Smooth muscle cell of the brain vasculature (primary cell): Measurements from ENCODE around the gene RASL12.
"Not testable (repeated sequence)": the region's sequence is repeated elsewhere in the genome, so short reads cannot be mapped to it uniquely, and the experiment has no call there.

Experiments used
- DNase-seq: peaks from one replicate; pipeline ENCODE4 v3.0.0-alpha.2; 2012; ENCODE audit warnings: low read depth, low spot score

RASL12 gene

GRCh38 chr15:65075607-65076395 is 8.0 kb upstream of the RASL12 start:
- not testable (repeated sequence) for DNase-seq

GRCh38 chr15:65074946-65075345 is 7.2 kb upstream of the RASL12 start:
- DNase-seq = not testable (repeated sequence)

- no peak for DNase-seq
Measured at GRCh38 chr15:65072617-65073016, 4.8 kb upstream of the RASL12 start.

- no peak for DNase-seq
Measured at GRCh38 chr15:65072027-65072426, 4.2 kb upstream of the RASL12 start.

GRCh38 chr15:65071381-65071811 is 3.6 kb upstream of the RASL12 start:
- no peak for DNase-seq

- DNase-seq = no peak
Measured at GRCh38 chr15:65069779-65070546, 2.2 kb upstream of the RASL12 start.

GRCh38 chr15:65069179-65069578 is 1.4 kb upstream of the RASL12 start:
- DNase-seq = no peak

- no peak for DNase-seq
Measured at GRCh38 chr15:65068403-65068788, 605 bp upstream of the RASL12 start.

- no peak for DNase-seq
Measured at GRCh38 chr15:65067317-65067644, 510 bp downstream of the RASL12 start.

GRCh38 chr15:65066635-65067316 is 1.0 kb downstream of the RASL12 start:
- no peak for DNase-seq

GRCh38 chr15:65066001-65066634 is 1.7 kb downstream of the RASL12 start:
- no peak for DNase-seq

- DNase-seq = no peak
Measured at GRCh38 chr15:65062726-65063125, 5.1 kb downstream of the RASL12 start.

GRCh38 chr15:65062061-65062460 is 5.7 kb downstream of the RASL12 start:
- DNase-seq = no peak

GRCh38 chr15:65060641-65061397 is 7.0 kb downstream of the RASL12 start:
- no peak for DNase-seq

- no peak for DNase-seq
Measured at GRCh38 chr15:65059931-65060596, 7.7 kb downstream of the RASL12 start.

- no peak for DNase-seq
Measured at GRCh38 chr15:65059369-65059750, 8.4 kb downstream of the RASL12 start.

- DNase-seq = no peak
Measured at GRCh38 chr15:65058394-65059368, 9.1 kb downstream of the RASL12 start.

- no peak for DNase-seq
Measured at GRCh38 chr15:65057549-65057940, 10.2 kb downstream of the RASL12 start.

- no peak for DNase-seq
Measured at GRCh38 chr15:65056868-65057548, 10.8 kb downstream of the RASL12 start.
